Putamen (tissue), 1 donor: ENCODE measurements around the gene MS4A10.
A peak's percentile ranks its signal among the peaks of the same experiment; 100 is the strongest.

ENCODE experiments used
- DNase-seq: peaks from one replicate; pipeline ENCODE4 v3.0.0-alpha.2; 2016; ENCODE audit warnings: low spot score

The MS4A10 gene

GRCh38 chr11:60766547-60766946 lies 18.6 kb upstream of the MS4A10 start:
- DNase-seq: no peak

- DNase-seq: no peak
Measured at GRCh38 chr11:60767388-60767811, 17.7 kb upstream of the MS4A10 start.

GRCh38 chr11:60768202-60768601 lies 16.9 kb upstream of the MS4A10 start:
- no peak for DNase-seq

- DNase-seq: no peak
Measured at GRCh38 chr11:60769273-60769672, 15.9 kb upstream of the MS4A10 start.

GRCh38 chr11:60769811-60770210 lies 15.3 kb upstream of the MS4A10 start:
- DNase-seq: no peak

- no peak for DNase-seq
Measured at GRCh38 chr11:60771146-60771545, 14.0 kb upstream of the MS4A10 start.

- no peak for DNase-seq
Measured at GRCh38 chr11:60771879-60772525, 13.1 kb upstream of the MS4A10 start.

- DNase-seq: no peak
Measured at GRCh38 chr11:60772666-60773065, 12.5 kb upstream of the MS4A10 start.

- no peak for DNase-seq
Measured at GRCh38 chr11:60774726-60775125, 10.4 kb upstream of the MS4A10 start.

GRCh38 chr11:60775420-60775961 lies 9.6 kb upstream of the MS4A10 start:
- DNase-seq: peak; percentile 77

GRCh38 chr11:60776167-60776566 lies 9.0 kb upstream of the MS4A10 start:
- DNase-seq: no peak

GRCh38 chr11:60777106-60777505 lies 8.0 kb upstream of the MS4A10 start:
- DNase-seq: no peak

- no peak for DNase-seq
Measured at GRCh38 chr11:60777572-60777971, 7.6 kb upstream of the MS4A10 start.

GRCh38 chr11:60780065-60780464 lies 5.1 kb upstream of the MS4A10 start:
- no peak for DNase-seq

GRCh38 chr11:60780774-60781173 lies 4.4 kb upstream of the MS4A10 start:
- no peak for DNase-seq

- DNase-seq: no peak
Measured at GRCh38 chr11:60781286-60781980, 3.7 kb upstream of the MS4A10 start.

GRCh38 chr11:60781981-60782316 lies 3.2 kb upstream of the MS4A10 start:
- DNase-seq: no peak

- no peak for DNase-seq
Measured at GRCh38 chr11:60782393-60783140, 2.6 kb upstream of the MS4A10 start.

GRCh38 chr11:60783141-60783484 lies 2.0 kb upstream of the MS4A10 start:
- DNase-seq: no peak

GRCh38 chr11:60783911-60784310 lies 1.2 kb upstream of the MS4A10 start:
- DNase-seq: no peak

- peak; percentile 56 for DNase-seq
Measured at GRCh38 chr11:60785806-60786361, 751 bp downstream of the MS4A10 start.

- DNase-seq: peak; percentile 34
Measured at GRCh38 chr11:60786811-60787567, 1.9 kb downstream of the MS4A10 start.
